Epithelial cell of esophagus (primary cell): ENCODE results near the gene CNGB1.

Experiments used
- DNase-seq: peaks from one replicate; pipeline ENCODE4 v3.0.0; 2010; ENCODE audit warnings: low read depth
- H3K4me3 ChIP-seq: 2 replicates; pipeline ENCODE4 v1.5.1; 2011; ENCODE audit warnings: mild to moderate bottlenecking, low read length, control low read depth
- TF ChIP-seq, protein P1 (sequence below): IDR thresholded peaks from 2 replicates; pipeline ENCODE4 v1.5.1; 2011; ENCODE audit warnings: low read depth, mild to moderate bottlenecking, low read length, control low read depth, inconsistent platforms; ENCODE audit not compliant: insufficient read depth; ENCODE audit errors: missing control alignments

Gene CNGB1

DNA sequence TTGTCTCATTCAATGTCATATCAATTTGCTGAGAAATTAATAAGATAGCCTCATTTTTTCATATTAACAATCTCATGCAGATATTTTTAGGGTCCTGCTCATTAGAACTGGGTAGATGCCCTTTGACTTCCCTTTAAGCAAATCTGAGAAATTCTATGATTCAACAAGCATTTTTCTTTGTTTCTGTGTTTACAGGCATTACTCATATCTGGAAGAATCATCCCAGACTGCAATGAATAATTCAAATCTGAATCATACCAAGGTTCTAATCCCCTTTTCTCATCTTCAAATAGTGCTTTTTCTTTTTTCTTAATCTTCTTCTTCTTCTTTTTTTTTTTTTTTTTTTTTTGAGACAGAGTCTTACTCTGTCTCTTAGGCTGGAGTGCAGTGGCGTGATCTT is 99.5 kb downstream of the CNGB1 start:
- H3K4me3 ChIP-seq: no peak overlapping the region
- TF ChIP-seq, protein P1, sequence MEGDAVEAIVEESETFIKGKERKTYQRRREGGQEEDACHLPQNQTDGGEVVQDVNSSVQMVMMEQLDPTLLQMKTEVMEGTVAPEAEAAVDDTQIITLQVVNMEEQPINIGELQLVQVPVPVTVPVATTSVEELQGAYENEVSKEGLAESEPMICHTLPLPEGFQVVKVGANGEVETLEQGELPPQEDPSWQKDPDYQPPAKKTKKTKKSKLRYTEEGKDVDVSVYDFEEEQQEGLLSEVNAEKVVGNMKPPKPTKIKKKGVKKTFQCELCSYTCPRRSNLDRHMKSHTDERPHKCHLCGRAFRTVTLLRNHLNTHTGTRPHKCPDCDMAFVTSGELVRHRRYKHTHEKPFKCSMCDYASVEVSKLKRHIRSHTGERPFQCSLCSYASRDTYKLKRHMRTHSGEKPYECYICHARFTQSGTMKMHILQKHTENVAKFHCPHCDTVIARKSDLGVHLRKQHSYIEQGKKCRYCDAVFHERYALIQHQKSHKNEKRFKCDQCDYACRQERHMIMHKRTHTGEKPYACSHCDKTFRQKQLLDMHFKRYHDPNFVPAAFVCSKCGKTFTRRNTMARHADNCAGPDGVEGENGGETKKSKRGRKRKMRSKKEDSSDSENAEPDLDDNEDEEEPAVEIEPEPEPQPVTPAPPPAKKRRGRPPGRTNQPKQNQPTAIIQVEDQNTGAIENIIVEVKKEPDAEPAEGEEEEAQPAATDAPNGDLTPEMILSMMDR: no peak
- DNase-seq: peak; percentile 79

DNA sequence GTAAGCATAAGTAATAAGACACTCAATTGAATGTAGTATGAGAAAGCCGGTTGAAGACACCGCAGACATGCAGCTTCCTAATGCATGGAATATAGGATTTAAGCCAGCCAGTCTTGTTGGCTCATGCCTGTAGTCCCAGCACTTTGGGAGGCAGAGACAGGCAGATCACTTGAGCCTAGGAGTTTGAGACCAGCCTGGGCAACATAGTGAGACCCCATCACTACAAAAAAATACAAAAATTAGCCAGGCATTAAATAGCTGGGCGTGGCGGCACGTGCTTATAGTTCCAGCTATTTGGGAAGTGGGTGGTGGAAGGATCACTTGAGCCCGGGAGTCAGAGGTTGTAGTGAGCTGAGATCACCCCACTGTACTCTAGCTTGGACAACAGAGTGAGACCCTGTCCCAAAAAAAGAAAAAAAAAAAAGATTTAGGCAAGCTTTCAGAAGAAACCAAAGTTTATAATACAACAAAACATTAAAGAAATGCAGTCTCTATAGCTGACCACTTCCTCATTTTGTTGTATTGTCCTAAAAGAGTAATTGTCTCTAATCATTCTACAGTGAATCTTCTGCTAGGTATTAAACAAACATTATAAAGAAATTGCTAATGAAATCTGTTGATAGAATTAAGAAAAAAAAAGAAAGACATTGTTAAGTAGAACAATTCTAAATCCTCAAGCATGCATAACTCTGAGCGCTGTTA is 100.0 kb downstream of the CNGB1 start:
- TF ChIP-seq, protein P1: no peak
- no peak overlapping the region for H3K4me3 ChIP-seq
- DNase-seq: no peak

DNA sequence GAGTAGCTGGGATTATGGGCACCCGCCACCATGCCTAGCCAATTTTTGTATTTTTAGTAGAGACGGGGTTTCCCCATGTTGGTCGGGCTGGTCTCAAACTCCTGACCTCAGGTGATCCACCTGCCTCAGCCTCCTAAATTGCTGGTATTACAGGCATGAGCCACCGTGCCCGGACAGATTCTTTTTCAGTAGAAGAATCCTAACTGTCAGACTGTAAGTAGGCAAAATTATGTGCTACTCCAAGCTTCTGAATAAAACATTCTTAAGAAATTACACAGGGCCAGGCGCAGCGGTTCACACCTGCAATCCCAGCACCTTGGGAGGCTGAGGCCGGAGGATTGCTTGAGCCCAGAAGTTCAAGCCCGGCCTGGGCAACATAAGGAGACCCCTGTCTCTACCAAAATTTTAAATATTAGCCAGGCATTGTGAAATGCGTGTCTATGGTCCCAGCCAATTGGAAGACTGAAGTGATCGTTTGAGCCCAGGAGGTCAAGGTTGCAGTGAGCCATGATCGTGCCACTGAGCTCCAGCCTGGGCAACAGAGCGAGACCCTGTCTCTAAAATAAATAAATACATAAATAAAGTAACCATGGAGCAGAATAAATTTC is 101.9 kb downstream of the CNGB1 start:
- no peak for DNase-seq
- TF ChIP-seq, protein P1: no peak
- H3K4me3 ChIP-seq: no peak overlapping the region

DNA sequence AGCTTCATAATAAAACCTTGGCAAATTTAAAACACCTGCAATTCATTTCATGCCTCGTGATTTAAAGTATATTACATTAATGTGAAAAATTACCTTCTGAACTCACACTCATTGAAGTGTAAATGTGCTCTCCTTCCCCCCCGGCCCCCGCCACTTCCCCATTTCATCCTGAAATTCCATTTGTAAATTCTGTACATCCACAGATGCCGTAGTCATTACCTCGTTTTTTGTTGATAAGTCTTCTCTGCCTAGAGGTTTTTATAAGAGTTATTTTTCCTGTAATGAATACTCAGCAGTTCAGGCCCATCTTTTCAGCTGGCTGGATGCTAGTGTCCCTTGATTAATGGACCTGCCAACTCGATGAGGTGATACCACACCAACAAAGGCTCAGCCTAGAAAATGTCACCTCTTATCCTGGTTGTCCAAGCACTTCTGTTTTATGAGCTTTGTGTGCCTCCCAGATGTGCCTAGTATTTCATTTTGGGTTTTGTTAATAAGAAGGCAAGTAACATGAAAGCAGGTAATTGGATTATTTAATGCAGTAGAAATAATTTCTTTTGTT is 103.8 kb downstream of the CNGB1 start:
- TF ChIP-seq, protein P1: no peak
- no peak overlapping the region for H3K4me3 ChIP-seq
- DNase-seq: peak; percentile 15

DNA sequence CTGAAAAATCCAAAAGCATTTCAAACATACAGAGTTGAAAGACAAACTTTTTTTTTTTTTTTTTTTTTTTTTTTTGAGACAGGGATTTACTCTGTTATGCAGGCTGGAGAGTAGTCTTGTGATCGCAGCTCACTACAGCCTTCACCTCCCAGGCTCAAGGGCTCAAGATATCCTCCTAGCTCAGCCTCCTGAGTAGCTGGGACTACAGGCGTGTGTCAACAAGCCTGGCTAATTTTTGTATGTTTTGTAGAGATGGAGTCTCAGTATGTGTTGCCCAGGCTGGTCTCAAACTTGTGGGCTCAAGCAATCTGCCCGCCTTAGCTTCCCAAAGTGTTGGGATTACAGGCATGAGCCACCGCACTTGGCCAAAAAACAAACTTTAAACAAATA is 104.4 kb downstream of the CNGB1 start:
- H3K4me3 ChIP-seq: no peak overlapping the region

DNA sequence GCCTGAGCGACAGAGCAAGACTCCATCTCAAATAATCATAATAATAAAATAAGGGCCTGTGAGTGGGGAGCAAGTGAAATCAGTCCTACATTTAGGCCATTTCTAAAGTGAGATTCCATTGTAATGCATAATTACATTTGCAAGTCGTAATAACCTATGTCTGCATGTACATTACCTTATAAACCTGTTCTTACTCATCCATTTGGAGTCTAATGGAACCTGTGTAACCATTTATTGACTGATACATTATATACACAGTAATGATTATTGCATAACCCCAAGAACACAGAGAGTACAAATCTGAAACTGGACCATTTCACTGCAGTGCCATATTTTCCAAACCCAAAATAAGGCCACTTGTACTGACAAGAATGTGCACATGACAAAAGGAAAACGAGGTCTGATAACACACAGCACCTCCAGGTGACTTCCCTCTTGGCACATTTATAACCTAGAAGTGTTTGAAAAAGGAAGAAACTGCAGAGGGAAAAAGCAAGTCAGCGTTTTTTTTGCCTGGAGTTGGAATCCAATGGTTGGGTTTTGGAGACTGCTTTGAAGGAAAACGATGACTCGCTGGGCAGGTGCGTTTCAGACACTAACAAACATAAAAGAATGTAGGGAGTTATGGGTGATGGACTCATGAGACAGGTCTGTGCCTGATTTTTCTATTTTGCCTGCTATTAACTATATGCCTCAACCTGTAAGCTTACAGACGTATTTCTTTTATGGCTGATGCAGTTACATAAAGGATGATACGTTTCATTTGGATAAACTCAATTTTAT is 105.0 kb downstream of the CNGB1 start:
- DNase-seq: peak; percentile 97
- H3K4me3 ChIP-seq: no peak overlapping the region
- TF ChIP-seq, protein P1: no peak

More for the DNA sequence above, 104.4 kb downstream of the CNGB1 start:
- peak; percentile 78 for DNase-seq
- TF ChIP-seq, protein P1: no peak
